ENCODE results near the gene NOX3.
"Not testable (repeated sequence)": the region's sequence is repeated elsewhere in the genome, so short reads cannot be mapped to it uniquely, and the experiment has no call there.

Gene NOX3

DNA sequence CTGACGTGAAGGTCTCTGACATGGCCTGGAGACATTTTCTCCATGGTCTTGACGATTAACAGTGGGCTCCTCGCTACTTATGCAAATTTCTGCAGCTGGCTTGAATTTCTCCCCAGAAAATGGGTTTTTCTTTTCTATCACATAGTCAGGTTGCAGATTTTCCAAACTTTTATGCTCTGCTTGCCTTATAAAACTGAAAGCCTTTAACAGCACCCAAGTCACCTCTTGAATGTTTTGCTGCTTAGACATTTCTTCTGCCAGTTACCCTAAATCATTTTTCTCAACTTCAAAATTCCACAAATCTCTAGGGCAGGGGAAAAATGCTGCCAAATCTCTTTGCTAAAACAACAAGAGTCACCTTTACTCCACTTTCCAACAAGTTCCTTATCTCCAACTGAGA is 12.9 kb upstream of the NOX3 start:
- not testable (repeated sequence) for DNase-seq

DNA sequence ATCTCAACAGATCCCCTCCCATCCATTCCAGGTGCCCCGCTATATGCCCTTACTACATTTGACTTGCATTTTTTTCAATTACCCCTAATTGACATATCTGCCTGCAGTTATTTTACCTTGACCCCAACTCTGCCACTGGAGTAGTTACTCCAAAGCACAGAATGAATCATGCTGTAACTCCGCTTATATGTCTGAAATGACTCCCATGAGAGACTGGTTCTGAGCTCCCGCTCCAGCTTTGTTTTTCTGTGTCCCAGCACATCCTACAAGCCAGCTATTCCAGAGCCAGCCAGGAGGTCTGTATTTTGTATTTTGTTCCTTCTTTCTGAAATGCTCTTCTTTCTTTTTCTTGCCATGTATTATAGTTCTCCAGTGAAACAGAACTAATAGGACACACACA is 10.9 kb upstream of the NOX3 start:
- DNase-seq, result no peak

DNA sequence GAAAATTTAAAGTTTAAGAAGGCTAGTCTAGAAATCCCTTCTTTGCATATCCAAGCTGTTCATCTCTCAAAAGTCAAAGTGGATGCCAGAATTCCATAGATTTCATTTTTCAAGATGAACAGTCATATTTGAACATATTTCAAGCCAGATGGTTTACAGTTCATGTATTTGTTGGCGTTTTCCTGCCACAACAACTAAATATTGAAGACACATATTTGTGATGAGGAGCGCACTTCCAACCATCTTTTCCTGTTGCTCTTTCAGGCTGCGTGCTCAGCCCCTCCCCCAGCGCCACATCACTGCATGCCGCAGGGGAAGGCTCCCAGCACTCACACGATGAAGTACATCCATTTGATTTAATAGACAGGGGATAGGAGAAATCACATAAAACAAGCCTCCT is 5.9 kb upstream of the NOX3 start:
- no peak for DNase-seq

DNA sequence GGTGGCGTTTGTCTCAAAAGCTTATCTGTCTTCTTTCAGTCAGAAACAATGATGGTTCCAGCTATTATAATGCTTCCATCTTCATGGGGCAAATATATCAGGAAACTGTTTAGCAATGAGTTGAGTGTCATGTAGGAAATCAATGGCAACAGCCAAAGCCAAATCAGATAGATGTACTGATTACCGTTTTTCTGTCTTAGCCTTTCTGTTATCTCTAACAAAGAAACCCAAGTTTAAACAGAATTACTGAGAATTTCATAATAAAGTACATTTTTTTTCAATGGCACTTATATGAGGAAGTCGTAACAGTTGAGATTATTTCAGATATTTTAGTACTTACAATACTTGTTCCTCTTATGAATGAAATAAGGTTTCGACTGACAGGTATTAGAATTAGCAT is 1.2 kb downstream of the NOX3 start:
- DNase-seq, result no peak

DNA sequence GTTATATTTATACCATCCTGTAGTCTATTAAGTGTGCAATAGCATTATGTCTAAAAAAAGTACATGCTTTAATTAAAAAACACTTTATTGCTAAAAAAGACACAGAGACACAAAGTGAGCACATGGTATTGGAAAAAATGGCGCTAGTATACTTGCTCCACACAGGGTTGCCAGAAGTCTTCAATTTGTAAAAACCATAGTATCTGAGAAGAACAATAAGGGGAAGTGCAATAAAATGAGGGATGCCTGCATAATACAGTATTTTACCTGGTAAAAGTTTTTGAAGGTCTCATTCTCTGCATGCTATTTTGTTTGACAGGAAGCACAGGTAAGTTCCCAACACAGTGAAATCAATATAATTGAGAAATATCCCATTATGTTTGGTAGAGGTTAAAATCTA is 1.6 kb downstream of the NOX3 start:
- no peak for DNase-seq

DNA sequence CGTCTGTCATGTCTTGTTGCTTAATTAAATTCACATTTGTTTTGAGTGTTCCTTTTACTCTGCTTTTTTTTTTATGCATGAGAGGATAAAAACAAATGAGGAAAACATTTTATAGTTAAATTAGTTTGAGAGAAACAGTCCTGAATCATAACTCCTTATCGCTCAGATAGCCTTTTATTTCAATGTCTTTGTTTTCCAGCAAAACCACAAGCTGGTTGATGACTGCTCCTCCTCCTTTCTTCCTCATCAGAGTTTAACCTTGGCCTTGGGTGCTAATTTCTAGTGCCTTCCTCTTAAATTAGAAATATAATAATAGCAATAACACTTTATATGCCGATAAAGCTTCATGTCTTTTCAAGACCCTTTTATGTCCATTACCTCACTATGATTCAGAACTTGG is 3.1 kb downstream of the NOX3 start:
- DNase-seq, result no peak

DNA sequence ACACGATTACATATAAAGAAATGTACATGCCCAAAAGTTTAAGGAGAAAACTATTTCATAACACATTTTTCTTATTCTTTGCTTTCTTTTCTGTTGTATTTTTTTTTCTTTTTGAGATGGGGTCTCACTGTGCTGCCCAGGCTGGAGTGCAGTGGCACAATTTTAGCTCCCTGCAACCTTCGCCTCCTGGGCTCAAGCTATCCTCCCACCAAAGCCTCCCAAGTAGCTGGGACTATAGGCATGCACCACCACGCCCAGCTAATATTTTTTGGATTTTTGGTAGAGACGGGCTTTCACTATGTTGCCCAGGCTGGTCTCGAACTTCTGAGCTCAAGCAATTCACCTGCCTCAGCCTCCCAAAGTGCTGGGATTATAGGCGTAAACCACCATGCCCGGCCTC is 4.1 kb downstream of the NOX3 start:
- DNase-seq, result not testable (repeated sequence)

DNA sequence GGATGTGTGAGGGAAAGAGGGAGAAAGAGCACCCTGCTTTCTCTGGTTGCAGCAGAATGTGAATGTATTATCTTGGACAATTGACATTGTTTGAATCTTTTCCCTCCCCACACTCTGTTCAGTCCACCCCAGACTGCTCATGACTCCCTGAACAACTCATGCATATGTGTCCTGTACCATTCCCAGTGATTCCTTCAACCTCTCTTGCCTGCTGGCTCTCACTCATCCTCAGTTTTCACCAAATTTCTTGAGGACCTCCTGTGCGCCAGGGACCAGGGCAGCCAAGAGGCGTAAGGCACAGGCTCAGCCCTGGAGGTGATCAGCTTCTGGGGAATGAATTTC is 5.4 kb downstream of the NOX3 start:
- no peak for DNase-seq

DNA sequence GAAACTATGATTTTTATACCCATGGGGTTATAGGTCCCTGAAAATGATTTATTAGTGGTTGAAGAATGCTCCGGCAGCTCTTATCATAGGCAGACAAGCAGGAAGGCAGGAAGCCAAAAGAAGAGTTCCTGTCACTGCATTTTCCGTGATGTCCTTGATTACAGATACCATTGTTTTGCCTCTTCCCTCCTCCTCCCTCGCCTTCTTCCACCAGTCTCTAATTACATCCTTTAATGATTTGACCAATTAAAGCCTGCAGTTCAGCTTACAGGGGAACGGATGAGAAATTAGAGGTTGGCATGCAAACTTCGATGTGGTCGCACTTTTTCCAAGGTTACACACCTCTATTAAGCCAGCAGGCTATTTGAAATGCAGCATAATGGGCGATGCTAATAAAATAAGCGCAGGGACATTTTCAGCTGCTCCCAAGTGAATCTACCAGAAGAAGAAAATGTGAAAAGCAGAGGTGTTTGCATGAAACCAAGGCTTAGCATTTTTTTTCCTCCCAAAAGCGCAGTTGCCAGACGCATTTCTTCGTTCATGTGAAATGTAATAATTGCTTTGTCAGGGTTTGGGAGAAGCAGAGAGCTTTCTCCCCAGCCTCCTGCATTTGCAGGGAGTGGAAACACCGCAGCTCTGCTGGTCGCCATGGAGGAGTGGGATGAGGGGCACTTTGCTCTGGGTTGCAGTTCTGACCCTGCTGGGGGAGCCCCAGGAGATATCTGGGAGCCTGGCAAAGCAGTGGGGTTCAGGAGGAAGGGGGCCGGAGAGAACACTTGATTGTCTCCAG is 6.0 kb downstream of the NOX3 start:
- no peak for DNase-seq

DNA sequence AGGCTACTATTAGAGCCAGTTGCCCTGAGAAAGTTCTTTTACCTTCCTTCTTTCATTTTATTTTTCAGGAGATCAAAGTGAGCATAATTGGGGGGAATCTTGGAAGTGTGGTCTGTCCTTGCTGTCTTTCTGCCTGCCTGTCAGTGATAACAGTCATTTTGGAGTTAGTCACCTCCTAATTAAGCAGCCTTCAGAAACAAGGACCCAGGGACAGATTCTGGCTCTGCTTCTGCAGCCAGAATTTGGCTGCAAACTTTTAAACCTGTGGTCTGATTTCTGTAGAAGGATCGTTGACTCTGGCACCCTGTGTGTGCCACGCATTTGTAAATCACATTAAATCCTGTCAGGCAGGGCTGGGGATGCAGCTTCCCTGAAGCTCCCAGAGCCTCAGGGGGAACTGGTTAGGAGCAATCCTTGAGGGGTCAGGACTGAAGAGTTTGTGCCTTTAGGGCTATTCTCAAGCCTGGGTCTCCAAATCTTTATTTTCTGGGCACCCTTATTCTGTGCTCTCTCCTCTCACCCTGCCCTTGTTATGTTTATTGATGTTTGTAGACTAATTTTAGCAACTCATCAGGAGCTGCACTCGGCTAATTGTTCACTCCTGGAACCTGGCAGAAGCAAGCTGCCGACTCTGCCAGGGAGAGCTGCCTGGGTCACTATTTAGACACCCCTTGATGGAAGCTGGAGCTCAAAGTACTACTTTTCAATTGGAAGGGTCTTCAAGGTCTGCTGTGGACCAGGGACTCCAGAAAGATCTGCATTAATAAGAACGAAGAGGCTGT is 6.8 kb downstream of the NOX3 start:
- no peak for DNase-seq

DNA sequence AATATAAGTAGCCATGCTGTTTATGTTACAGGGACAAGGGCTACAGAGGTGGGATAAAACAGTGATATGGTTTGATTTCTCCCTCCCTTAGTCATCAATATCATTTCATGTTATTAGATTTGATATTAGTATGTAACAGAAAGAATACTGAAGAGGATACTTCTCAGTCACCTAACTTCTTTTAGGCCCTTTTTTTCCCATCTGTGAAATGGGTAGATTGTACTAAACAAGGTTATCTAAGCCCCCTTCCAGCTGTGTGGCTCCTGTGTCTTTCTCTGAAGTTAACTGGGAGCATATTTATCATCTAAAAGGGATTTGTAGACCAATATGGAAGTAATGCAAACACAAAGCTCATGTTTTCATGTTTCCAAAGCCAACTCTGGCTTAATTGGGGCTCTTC is 7.7 kb downstream of the NOX3 start:
- DNase-seq, result no peak

DNA sequence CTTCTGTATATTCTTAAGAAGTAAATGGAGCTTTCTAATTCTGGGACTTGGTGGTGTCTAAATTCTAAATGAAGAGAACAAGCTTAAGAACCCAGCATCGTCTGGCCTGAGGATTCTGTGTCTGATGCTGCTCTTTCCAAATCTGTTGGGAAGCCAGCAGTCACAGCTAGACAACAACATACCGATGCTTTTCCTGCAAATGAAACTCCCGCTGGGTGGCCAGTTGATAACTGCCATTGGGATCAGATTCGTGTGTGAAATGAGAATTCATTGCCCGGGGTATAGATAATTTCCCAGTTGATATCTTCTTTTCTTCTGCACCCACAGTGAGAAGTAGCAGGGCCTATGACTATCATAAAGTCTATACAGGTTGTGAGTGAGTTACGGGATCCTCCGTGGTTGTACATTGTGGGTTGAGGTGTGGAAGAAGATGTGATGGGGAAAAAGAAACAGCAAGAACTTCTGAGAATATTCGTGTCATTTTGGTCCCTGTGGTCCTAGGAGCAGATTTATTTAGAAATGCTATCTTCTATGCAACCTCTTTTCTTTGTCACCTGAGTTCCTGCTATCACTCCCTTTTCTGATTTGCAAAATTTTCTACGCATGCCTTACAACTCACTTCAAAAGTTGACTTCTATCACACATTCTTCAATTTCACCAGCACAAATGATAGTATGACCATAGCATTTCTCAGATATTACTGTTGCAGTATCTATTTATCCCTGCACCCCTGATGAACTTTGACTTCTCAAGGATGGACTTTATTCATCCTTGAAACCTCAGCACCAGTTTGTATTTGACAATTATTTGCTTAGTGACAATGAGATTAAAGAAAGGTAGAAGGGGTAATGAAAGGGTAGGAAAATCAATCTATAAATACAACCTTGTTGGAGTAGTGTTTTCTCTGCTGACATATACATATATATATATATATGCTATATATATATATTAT is 10.4 kb downstream of the NOX3 start:
- DNase-seq, result no peak

DNA sequence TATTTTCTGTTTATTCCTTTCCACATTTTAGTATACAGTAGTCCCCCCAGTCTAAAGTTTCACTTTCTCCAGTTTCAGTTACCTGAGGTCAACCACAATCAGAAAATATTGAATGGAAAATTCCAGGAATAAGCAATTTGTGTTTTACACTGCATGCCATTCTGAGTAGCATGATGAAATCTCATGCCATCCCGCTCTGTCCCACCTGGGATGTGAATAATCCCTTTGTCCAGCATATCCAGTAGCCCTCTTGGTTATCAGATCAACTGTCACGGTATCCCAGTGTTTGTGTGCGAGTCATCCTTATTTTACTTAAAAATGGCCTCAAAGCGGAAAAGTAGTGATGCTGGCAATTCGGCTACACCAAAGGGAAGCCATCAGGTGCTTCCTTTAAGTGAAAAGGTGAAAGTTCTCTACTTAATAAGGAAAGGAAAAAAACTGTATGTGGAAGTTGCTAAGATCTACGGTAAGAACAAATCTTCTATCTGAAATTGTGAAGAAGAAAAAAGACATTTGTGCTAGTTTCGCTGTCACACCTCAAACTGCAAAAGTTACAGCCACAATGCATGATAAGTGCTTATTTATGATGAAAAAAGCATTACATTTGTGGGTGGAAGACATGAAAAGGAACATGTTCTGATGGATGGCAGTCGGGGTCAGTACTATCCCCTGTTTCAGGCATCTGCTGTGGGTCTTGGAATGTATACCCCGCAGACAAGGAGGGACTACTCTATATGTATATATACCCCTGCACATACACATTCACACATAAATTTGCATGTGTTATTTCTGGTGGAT is 11.3 kb downstream of the NOX3 start:
- no peak for DNase-seq

DNA sequence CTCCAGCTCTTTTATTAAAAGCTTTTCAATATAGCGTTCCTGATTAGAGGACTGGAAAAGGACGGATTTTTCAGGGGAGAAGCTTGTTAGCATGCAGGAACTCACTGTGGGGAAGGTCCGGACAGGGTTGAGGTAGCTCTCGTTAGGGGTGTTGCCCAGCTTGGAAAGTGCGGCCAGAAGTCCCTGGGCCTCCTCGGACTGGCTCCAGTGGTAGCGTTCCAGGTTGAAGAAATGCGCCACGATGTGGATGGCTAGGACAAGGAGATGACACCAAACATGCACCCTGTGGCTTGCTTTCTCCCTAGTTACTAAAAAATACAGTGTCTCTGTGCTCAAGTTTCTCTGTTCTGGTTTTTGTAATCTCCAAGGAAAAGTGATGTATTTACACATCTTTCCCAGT is 12.5 kb downstream of the NOX3 start:
- no peak for DNase-seq

DNA sequence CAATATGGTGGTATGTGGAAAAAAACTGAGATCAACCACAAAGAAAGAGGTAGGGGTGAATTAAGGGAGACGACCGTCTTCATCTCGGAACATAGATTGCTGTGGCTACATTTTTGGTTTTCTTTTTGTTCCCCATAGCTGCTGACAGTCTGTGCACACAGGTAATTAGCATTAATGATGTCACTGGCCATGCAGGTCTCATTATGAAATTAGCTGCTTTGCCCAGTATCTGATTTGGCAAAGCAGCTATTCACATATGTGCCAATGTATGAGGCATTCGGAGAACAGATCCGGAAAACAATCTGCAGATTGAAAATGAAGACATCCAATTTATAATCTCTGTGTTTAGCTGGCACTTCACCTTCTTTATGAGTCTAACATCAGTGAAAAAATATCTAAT is 13.1 kb downstream of the NOX3 start:
- no peak for DNase-seq

DNA sequence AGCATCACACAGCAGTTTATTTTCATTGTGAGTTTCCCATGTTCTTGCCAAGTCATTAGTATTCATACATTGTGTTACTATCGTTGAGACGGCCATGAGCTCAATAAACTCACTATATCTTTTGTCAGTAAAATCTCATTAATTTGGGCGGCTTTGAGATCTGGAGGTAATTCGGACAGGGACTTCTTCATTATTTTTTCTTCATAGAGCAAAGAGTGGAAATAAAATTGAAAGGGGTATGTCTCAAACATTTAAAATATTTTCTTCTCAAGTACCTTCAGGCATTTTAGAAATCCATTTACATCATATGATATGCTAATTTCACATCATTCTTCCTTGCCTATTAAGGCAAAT is 14.6 kb downstream of the NOX3 start:
- DNase-seq, result no peak

DNA sequence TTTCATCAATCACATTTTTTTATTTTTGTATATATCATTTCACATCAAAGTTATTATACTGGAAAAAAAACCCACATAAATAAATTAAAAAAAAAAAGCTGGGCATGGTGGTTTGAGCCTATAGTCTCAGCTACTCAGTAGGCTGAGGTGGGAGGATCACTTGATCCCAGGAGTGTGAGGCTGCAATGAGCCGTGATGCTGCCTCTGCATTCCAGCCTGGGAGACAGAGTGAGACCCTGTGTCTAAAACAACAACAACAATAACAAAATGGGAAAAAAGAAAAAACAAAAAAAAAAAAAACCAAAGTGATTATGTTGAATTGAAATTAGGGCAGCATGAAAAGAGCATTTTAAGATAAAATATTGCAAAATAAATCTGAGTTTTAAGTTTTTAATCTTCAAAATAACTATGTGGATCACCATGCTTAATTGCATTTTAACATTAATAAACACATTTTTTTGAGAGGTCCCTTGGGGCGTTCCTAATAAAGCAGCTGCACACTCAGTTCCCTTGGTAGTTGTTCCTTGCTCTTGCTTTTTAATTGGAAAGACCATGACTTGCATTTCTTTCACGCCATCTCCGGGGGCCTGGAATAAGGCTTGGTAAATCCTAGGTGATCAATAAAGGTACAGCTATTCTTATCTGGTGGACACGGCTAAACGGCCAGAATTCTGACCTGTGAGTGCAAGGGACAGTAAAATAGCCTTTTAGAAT is 15.1 kb downstream of the NOX3 start:
- no peak for DNase-seq

DNA sequence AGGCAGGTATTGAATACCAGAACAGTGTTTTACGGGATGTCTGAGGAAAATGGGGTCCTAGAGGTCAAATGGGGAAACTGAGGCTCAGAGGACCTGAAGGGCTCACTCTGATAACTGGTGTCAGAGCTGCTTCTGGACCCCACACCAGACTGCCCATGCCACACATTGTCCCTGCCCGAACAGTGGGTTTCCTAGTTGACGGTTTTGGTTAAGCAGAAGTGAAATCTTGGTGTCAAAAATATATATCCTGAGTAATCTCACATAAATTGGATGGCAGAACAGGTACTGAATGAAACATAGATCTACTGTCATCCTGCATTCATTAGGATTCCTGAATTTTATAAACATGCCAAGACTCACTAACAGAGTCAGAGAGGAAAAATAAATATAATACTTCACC is 16.3 kb downstream of the NOX3 start:
- no peak for DNase-seq

DNA sequence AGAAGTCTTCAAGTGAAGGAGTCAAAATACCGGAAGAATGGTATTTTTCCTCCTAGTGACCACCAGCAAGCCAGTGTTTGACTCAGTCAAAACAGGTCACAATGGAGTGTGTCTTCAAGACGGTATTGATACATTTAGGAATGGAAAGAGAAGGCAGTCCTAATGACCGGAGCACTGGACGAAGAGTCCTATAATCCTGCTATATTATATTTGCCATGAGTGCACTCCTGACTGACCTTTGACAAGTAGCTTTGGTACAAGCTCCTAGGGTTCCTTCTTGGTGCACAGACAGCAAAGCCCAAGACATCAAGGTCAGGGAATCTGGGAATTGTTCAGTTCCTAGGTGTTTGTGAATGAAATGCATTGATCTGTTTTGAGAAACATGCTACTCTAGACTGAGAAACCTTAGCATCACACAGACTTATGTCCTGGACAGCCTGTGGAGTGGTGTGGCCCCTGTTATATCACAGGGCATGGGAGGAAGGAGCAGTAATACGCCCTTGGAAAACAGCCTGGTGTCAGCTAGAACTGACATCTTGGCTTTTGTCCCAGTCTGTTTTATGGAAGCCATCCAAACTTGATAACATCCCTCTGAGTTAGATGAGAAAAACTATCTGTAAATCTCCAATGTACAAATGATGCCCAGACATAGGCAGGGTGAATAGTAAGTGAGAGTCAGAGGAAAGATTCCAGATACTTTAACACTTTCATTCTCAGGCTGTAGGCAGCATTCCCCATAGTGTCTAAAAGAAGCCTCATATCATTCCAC is 18.5 kb downstream of the NOX3 start:
- no peak for DNase-seq

DNA sequence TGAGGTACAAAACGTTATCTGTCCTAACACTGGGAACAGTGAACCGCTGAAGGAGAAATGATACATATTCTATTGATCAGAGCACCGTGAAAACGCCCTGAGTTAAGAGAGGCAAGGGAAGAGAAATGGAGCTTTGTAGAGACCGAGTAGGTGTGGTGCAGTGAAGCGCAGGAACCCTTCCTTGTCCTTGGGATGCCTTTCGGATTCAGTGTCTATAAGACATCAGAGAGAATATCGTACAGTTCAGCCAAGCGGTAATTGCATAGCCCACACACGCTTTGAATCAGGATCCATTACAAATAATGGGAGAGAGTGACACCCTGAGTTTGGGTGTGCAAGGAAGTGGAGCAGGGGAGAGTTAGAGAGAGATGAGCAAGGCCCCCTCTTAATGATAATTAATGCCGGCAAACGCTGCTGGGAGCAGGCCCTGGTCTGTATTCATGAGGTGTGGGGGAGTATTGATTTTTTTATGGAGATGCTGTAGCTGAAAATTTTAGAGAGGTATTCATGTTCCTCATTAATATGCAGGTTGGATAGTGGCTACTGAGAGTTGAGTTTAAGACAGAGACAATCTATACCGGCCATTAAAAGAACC is 20.7 kb downstream of the NOX3 start:
- DNase-seq, result no peak

DNA sequence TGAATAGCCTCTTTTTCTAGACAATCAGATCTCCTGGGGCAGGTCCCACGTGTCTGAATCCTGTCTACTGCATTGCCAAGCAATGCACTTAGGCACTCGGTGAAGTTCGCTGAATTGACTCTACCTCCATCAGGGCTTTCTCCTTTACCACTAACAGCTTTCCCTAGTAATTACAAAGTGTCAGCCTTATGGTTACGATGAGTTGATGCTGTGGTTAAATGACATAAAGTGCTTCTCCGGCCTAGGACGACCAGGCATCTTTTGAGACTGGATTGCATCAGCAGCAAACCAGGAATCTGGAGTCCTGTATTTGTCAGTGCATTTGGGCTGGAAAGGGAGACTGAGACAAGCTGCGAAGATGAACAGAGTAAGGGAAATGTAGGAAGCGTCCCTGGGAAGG is 21.5 kb downstream of the NOX3 start:
- no peak for DNase-seq
